ENCODE results near the gene TMUB1. TPM values are rescaled to one million over a fixed set of nuclear protein-coding genes. Genes with fewer than 3 reads are reported as not detected.

The TMUB1 gene
- total RNA-seq, 1 donor from 2014 or later, result 18.0 TPM

- DNase-seq, result no peak
These were observed 20.7 kb upstream of the TMUB1 start for GRCh38 chr7:151103973-151104372.

GRCh38 chr7:151102991-151103390, 19.7 kb upstream of the TMUB1 start:
- no peak for DNase-seq

- DNase-seq, result no peak
These were observed 18.5 kb upstream of the TMUB1 start for GRCh38 chr7:151101621-151102396.

GRCh38 chr7:151100921-151101320, 17.6 kb upstream of the TMUB1 start:
- DNase-seq, result no peak

- DNase-seq, result no peak
These were observed 16.4 kb upstream of the TMUB1 start for GRCh38 chr7:151099486-151100211.

- peak; percentile 37 for DNase-seq
These were observed 12.7 kb upstream of the TMUB1 start for GRCh38 chr7:151095828-151096475.

GRCh38 chr7:151095123-151095797, 12.0 kb upstream of the TMUB1 start:
- DNase-seq, result no peak

- DNase-seq, result no peak
These were observed 11.4 kb upstream of the TMUB1 start for GRCh38 chr7:151094675-151095074.

- DNase-seq, result no peak
These were observed 10.5 kb upstream of the TMUB1 start for GRCh38 chr7:151093748-151094147.

- DNase-seq, result no peak
These were observed 8.7 kb upstream of the TMUB1 start for GRCh38 chr7:151091988-151092387.

- DNase-seq, result no peak
These were observed 8.1 kb upstream of the TMUB1 start for GRCh38 chr7:151091431-151091830.

GRCh38 chr7:151091003-151091402, 7.7 kb upstream of the TMUB1 start:
- DNase-seq, result no peak

- DNase-seq, result no peak
These were observed 6.8 kb upstream of the TMUB1 start for GRCh38 chr7:151089893-151090730.

- peak; percentile 80 for DNase-seq
These were observed 5.8 kb upstream of the TMUB1 start for GRCh38 chr7:151088856-151089699.

GRCh38 chr7:151088019-151088855, 4.9 kb upstream of the TMUB1 start:
- DNase-seq, result peak; percentile 54

GRCh38 chr7:151087245-151088018, 4.1 kb upstream of the TMUB1 start:
- DNase-seq, result peak; percentile 73

GRCh38 chr7:151086802-151087244, 3.5 kb upstream of the TMUB1 start:
- peak; percentile 54 for DNase-seq

GRCh38 chr7:151085691-151086620, 2.7 kb upstream of the TMUB1 start, which contains the start of gene AGAP3:
Gene AGAP3, plus strand, starts transcription at chr7:151086475. Its CDS starts 267 bp downstream, at chr7:151086742.
- peak; percentile 96 for DNase-seq

Measured in tongue (tissue), 2 donors.